GM12892 (cell line): ENCODE measurements around the gene ITGB7.

Source experiments
- POLR2A ChIP-seq: IDR thresholded peaks from 2 replicates; pipeline ENCODE4 v1.6.1; 2011; ENCODE audit warnings: low read depth, low read length, control low read depth
- POLR2AphosphoS5 ChIP-seq: IDR thresholded peaks from 2 replicates; pipeline ENCODE4 v1.6.1; 2011; ENCODE audit warnings: low read depth, low read length, control low read depth
- TAF1 ChIP-seq: IDR thresholded peaks from 2 replicates; pipeline ENCODE4 v1.6.1; 2011; ENCODE audit warnings: low read depth, mild to moderate bottlenecking, control low read depth, low read length, borderline replicate concordance

DNA sequence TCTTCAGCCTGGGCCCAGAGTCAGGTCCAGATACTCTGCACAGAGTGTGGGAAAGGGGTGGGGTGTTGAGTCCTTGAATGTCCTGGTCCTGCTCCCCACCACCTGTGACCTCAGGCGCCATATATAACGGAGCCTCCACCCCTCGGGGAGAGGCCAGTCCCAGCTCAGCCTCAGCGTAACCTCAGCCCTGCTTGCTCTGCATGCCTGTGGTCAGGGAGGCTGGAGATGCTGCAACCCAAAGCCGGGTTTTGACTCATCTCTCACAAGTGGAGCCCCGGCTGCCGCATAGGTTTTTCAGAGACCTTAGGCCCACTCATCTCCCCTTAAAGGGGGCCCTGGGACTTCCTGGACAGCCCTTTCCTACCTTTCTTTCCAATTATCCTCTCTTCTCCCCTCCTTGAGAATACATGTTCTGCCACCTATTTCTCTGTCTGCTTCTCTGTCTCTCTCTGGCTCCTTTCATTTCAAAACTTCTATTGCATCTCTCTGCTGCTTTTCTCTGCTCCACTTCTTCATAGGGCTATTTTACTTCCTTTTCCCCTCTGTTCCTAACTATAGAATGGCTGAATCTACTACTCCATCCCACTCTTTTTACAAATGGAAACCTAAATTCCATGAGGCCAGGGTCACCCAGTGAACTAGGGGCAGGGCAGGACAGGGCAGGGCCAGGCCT lies 1.2 kb downstream of the ITGB7 start:
- TF ChIP-seq POLR2AphosphoS5 (peak; percentile 64), POLR2A (peak; percentile 56; the same call in 1 of the 2 replicates), TAF1 (peak; percentile 54; the same call in 1 of the 2 replicates)
